ENCODE data around the gene YDJC. TPM values are rescaled to one million over a fixed set of nuclear protein-coding genes. Genes with fewer than 3 reads are reported as not detected.
"Not testable (repeated sequence)": the region's sequence is repeated elsewhere in the genome, so short reads cannot be mapped to it uniquely, and the experiment has no call there.

YDJC gene
- total RNA-seq, 4 donors from 2014 or later = 5.2 to 10.8 (median 6.3) TPM

GRCh38 chr22:21611210-21611977 is 18.4 kb downstream of the YDJC start:
- intact Hi-C loops (cut with DNase I; ENCODE audit: low total_unique reads) (no loop called here), in situ Hi-C loops (cut with MboI; ENCODE audit: low sequenced_read_pairs in 4 of 4) (no loop called here)
- H3K4me1 ChIP-seq = peaks cover 4 to 11% of the 10 kb centered on the region in 2 donors
- H3K36me3 ChIP-seq = peaks cover 0 to 14% of the 10 kb centered on the region in 2 donors
- no peaks in the 10 kb centered on the region for H3K27me3 ChIP-seq
- H3K27ac ChIP-seq = no peak overlapping the region
- TF ChIP-seq POLR2A (IDR thresholded peaks at IDR 0.05) = no peak
- TF ChIP-seq CTCF (IDR thresholded peaks at IDR 0.05 in 4 of 5, conservative IDR thresholded peaks at IDR 0.05 in 1 of 5) = no peak
- DNase-seq (no peak), ATAC-seq (no peak)
- no peaks in the 10 kb centered on the region for H3K9me3 ChIP-seq
- H3K4me3 ChIP-seq = no peak overlapping the region

- H3K36me3 ChIP-seq = peaks cover 0 to 14% of the 10 kb centered on the region in 2 donors
- intact Hi-C loops (cut with DNase I; ENCODE audit: low total_unique reads); DNase-seq: not testable (repeated sequence)
These were observed 20.2 kb downstream of the YDJC start for GRCh38 chr22:21609556-21610157.

GRCh38 chr22:21606775-21607174 is 23.0 kb downstream of the YDJC start:
- H3K9me3 ChIP-seq = no peaks in the 10 kb centered on the region
- intact Hi-C loops (cut with DNase I; ENCODE audit: low total_unique reads) = no loop called here
- in situ Hi-C loops (cut with MboI; ENCODE audit: low sequenced_read_pairs in 4 of 4) = no loop called here
- H3K27me3 ChIP-seq = no peaks in the 10 kb centered on the region
- ATAC-seq (no peak), DNase-seq (no peak)
- TF ChIP-seq CTCF (IDR thresholded peaks at IDR 0.05 in 4 of 5, conservative IDR thresholded peaks at IDR 0.05 in 1 of 5) = no peak
- no peak for TF ChIP-seq POLR2A (IDR thresholded peaks at IDR 0.05)
- peaks cover 0 to 13% of the 10 kb centered on the region in 2 donors for H3K36me3 ChIP-seq
- no peak overlapping the region for H3K4me3 ChIP-seq
- peaks cover 4 to 11% of the 10 kb centered on the region in 2 donors for H3K4me1 ChIP-seq
- no peak overlapping the region for H3K27ac ChIP-seq

More at GRCh38 chr22:21609556-21610157, 20.2 kb downstream of the YDJC start:
- ATAC-seq; H3K9me3 ChIP-seq; in situ Hi-C loops (cut with MboI; ENCODE audit: low sequenced_read_pairs in 4 of 4); H3K27me3 ChIP-seq; H3K27ac ChIP-seq; H3K4me3 ChIP-seq: not testable (repeated sequence)
- H3K4me1 ChIP-seq = peaks cover 4 to 11% of the 10 kb centered on the region in 2 donors

DNA sequence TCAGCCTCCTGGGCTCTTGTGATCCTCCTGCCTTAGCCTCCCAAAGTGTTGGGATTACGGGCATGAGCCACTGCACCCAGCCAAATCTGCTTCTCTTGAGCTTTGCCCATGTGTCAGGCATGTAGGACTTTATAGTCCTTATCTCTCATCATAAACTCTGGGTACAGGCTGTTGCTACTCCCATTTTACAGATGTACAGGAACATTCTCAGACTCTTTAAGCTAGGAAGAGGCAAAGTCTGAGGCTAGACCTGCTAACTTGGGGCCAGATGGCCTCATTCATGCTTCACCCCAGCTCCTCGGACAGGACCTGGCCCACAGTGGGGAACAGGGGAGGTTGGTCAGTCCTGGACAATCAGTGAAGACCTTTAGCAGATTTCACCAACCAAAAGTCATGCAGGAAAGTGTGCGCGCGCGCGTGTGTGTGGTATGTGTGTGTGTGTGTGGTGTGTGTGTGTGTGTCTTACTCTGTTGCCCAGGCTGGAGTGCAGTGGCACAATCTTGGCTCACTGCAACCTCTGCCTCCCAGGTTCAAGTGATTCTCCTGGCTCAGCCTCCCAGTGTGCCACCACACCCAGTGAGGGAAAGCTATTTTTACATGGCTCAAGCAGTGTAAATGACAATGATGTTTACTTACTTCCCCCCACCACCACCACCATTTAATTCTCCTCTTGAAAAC is 23.8 kb downstream of the YDJC start:
- no peaks in the 10 kb centered on the region for H3K9me3 ChIP-seq
- DNase-seq (no peak), ATAC-seq (no peak)
- no peak overlapping the region for H3K4me3 ChIP-seq
- H3K27me3 ChIP-seq = no peaks in the 10 kb centered on the region
- peaks cover 0 to 6% of the 10 kb centered on the region in 2 donors for H3K36me3 ChIP-seq
- intact Hi-C loops (cut with DNase I; ENCODE audit: low total_unique reads) (no loop called here), in situ Hi-C loops (cut with MboI; ENCODE audit: low sequenced_read_pairs in 4 of 4) (no loop called here)
- H3K27ac ChIP-seq = no peak overlapping the region
- no peak for TF ChIP-seq POLR2A (IDR thresholded peaks at IDR 0.05)
- TF ChIP-seq CTCF (IDR thresholded peaks at IDR 0.05 in 4 of 5, conservative IDR thresholded peaks at IDR 0.05 in 1 of 5) = no peak
- peaks cover 4 to 11% of the 10 kb centered on the region in 2 donors for H3K4me1 ChIP-seq

DNA sequence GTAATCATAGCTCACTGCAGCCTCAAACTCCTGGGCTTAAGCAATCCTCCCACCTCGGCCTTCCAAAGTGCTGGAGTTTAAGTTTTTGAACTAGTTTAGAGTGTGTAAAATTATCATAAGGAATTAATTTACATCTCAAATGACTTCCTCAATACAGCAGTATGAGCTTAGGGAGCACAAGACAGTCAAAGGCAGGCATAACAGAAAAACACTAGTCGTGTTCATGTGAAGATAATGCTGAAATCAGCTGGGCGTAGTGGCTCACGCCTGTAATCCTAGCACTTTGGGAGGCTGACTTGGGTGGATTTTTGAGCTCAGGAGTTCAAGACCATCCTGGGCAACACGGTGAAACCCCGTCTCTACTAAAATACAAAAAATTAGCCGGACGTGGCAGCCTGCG is 25.8 kb downstream of the YDJC start:
- Histone ChIP-seq H3K4me3 (no peak overlapping the region), H3K27me3 (no peaks in the 10 kb centered on the region), H3K4me1 (peaks cover 10 to 11% of the 10 kb centered on the region in 2 donors), H3K27ac (no peak overlapping the region), H3K9me3 (no peaks in the 10 kb centered on the region), H3K36me3 (no peaks in the 10 kb centered on the region)
- DNase-seq (no peak), ATAC-seq (no peak)
- intact Hi-C loops (cut with DNase I; ENCODE audit: low total_unique reads) (no loop called here), in situ Hi-C loops (cut with MboI; ENCODE audit: low sequenced_read_pairs in 4 of 4) (no loop called here)
- TF ChIP-seq POLR2A (IDR thresholded peaks at IDR 0.05) (no peak), CTCF (IDR thresholded peaks at IDR 0.05 in 4 of 5, conservative IDR thresholded peaks at IDR 0.05 in 1 of 5) (no peak)

Data from gastrocnemius medialis (tissue), 4 donors.